H9 (cell line): Measurements from ENCODE around the gene BCAS3. TPM values are rescaled to one million over a fixed set of nuclear protein-coding genes. Genes with fewer than 3 reads are reported as not detected.

ENCODE experiments used
- DNase-seq: peaks from one replicate; pipeline ENCODE4 v3.0.0-alpha.2; 2017
- H2AFZ ChIP-seq: one replicate; pipeline ENCODE4 v1.6.1; 2013; ENCODE audit warnings: mild to moderate bottlenecking, low read length, control low read depth, moderate library complexity
- H2AK5ac ChIP-seq: 2 replicates; pipeline ENCODE4 v1.6.1; 2013; ENCODE audit warnings: low read length, control low read depth, mixed read lengths; ENCODE audit not compliant: insufficient read length
- H2BK120ac ChIP-seq: one replicate; pipeline ENCODE4 v1.6.1; 2013; ENCODE audit warnings: low read depth, mild to moderate bottlenecking, low read length, control low read depth, inconsistent platforms; ENCODE audit not compliant: poor library complexity, severe bottlenecking
- H2BK12ac ChIP-seq: 2 replicates; pipeline ENCODE4 v1.6.1; 2013; ENCODE audit warnings: low read length, control low read depth, mixed read lengths, low read depth; ENCODE audit not compliant: insufficient read length
- H2BK15ac ChIP-seq: 2 replicates; pipeline ENCODE4 v1.6.1; 2013; ENCODE audit warnings: low read depth, low read length, control low read depth
- H2BK20ac ChIP-seq: one replicate; pipeline ENCODE4 v1.6.1; 2013; ENCODE audit warnings: low read depth, mild to moderate bottlenecking, low read length, control low read depth, inconsistent platforms; ENCODE audit not compliant: poor library complexity, severe bottlenecking
- H2BK5ac ChIP-seq: 2 replicates; pipeline ENCODE4 v1.6.1; 2013; ENCODE audit warnings: low read length, control low read depth, mixed read lengths; ENCODE audit not compliant: insufficient read length
- H3K14ac ChIP-seq: 2 replicates; pipeline ENCODE4 v1.6.1; 2013; ENCODE audit warnings: low read length, control low read depth; ENCODE audit not compliant: insufficient read depth
- H3K18ac ChIP-seq: 2 replicates; pipeline ENCODE4 v1.6.1; 2013; ENCODE audit warnings: low read depth, mild to moderate bottlenecking, mixed read lengths, low read length, control low read depth; ENCODE audit not compliant: insufficient read length
- H3K23ac ChIP-seq: 2 replicates; pipeline ENCODE4 v1.6.1; 2013; ENCODE audit warnings: low read length, control low read depth, mixed read lengths, low read depth; ENCODE audit not compliant: insufficient read length
- H3K23me2 ChIP-seq: 2 replicates; pipeline ENCODE4 v1.6.1; 2013; ENCODE audit warnings: low read depth, mild to moderate bottlenecking, mixed read lengths, low read length, control low read depth; ENCODE audit not compliant: insufficient read length, poor library complexity, severe bottlenecking
- H3K27ac ChIP-seq: 2 replicates; pipeline ENCODE4 v1.5.1; 2013; ENCODE audit warnings: low read length, control low read depth, mixed read lengths, low read depth; ENCODE audit not compliant: insufficient read length
- H3K27me3 ChIP-seq: 2 replicates; pipeline ENCODE4 v1.6.1; 2013; ENCODE audit warnings: low read length, control low read depth, inconsistent platforms; ENCODE audit not compliant: insufficient read depth
- H3K4ac ChIP-seq: 2 replicates; pipeline ENCODE4 v1.6.1; 2013; ENCODE audit warnings: low read depth, mild to moderate bottlenecking, control low read depth, inconsistent platforms, low read length, moderate library complexity
- H3K4me1 ChIP-seq: 2 replicates; pipeline ENCODE4 v1.6.1; 2013; ENCODE audit warnings: low read length, control low read depth, inconsistent platforms; ENCODE audit not compliant: insufficient read depth
- H3K4me2 ChIP-seq: 2 replicates; pipeline ENCODE4 v1.6.1; 2013; ENCODE audit warnings: low read length, control low read depth, mixed read lengths; ENCODE audit not compliant: insufficient read length, insufficient read depth
- H3K56ac ChIP-seq: 2 replicates; pipeline ENCODE4 v1.6.1; 2013; ENCODE audit warnings: low read depth, mild to moderate bottlenecking, mixed read lengths, low read length, control low read depth; ENCODE audit not compliant: insufficient read length
- H3K79me1 ChIP-seq: 2 replicates; pipeline ENCODE4 v1.6.1; 2013; ENCODE audit warnings: low read depth, mild to moderate bottlenecking, moderate library complexity, low read length, control low read depth, inconsistent platforms; ENCODE audit not compliant: insufficient read depth, poor library complexity, severe bottlenecking
- H3K79me2 ChIP-seq: 2 replicates; pipeline ENCODE4 v1.6.1; 2013; ENCODE audit warnings: low read length, control low read depth, inconsistent platforms; ENCODE audit not compliant: insufficient read depth
- H3K9ac ChIP-seq: 2 replicates; pipeline ENCODE4 v1.6.1; 2013; ENCODE audit warnings: low read length, control low read depth, mixed read lengths; ENCODE audit not compliant: insufficient read length; ENCODE audit errors: extremely low read depth
- H3K9me3 ChIP-seq: one replicate; pipeline ENCODE4 v1.6.1; 2013; ENCODE audit warnings: low read depth, low read length, inconsistent platforms; ENCODE audit not compliant: control insufficient read depth
- H3T11ph ChIP-seq: one replicate; pipeline ENCODE4 v1.6.1; 2013; ENCODE audit warnings: mild to moderate bottlenecking, low read length, control low read depth, inconsistent platforms
- H4K20me1 ChIP-seq: one replicate; pipeline ENCODE4 v1.6.1; 2013; ENCODE audit not compliant: control insufficient read depth, insufficient read length, insufficient read depth
- H4K5ac ChIP-seq: 2 replicates; pipeline ENCODE4 v1.6.1; 2013; ENCODE audit warnings: low read depth, mild to moderate bottlenecking, mixed read lengths, low read length, control low read depth; ENCODE audit not compliant: insufficient read length
- H4K8ac ChIP-seq: replicated peaks from 2 replicates; pipeline ENCODE4 v1.6.1; 2013; ENCODE audit warnings: low read length, control low read depth, mixed read lengths, low read depth; ENCODE audit not compliant: insufficient read length
- H4K91ac ChIP-seq: 2 replicates; pipeline ENCODE4 v1.6.1; 2013; ENCODE audit warnings: low read depth, mild to moderate bottlenecking, moderate library complexity, mixed read lengths, low read length, control low read depth; ENCODE audit not compliant: insufficient read length
- H3K27ac Mint-ChIP-seq, 3 experiments: 2 replicates in 2 of 3; 3 replicates in 1 of 3; pipeline ENCODE4 v1.8.0; 2020 to 2021; ENCODE audit warnings: mixed read lengths in 3 of 3, mild to moderate bottlenecking in 1 of 3, moderate library complexity in 1 of 3
- H3K27me3 Mint-ChIP-seq: 2 replicates; pipeline ENCODE4 v1.8.0; 2021; ENCODE audit warnings: low read depth, mild to moderate bottlenecking, moderate library complexity, mixed read lengths
- H3K36me3 Mint-ChIP-seq, 3 experiments: 2 replicates in 2 of 3; 3 replicates in 1 of 3; pipeline ENCODE4 v1.8.0; 2020 to 2021; ENCODE audit warnings: low read depth in 3 of 3, mixed read lengths in 3 of 3; ENCODE audit not compliant: insufficient read depth in 1 of 3
- H3K4me1 Mint-ChIP-seq, 2 experiments: 2 replicates each; pipeline ENCODE4 v1.8.0; 2020; ENCODE audit warnings: mixed read lengths in 2 of 2
- H3K4me3 Mint-ChIP-seq, 2 experiments: 2 replicates in 1 of 2; 3 replicates in 1 of 2; pipeline ENCODE4 v1.8.0; 2020 to 2021; ENCODE audit warnings: mild to moderate bottlenecking in 2 of 2, mixed read lengths in 2 of 2, moderate library complexity in 1 of 2
- H3K9me3 Mint-ChIP-seq, 2 experiments: 2 replicates in 1 of 2; 3 replicates in 1 of 2; pipeline ENCODE4 v1.8.0; 2020; ENCODE audit warnings: mild to moderate bottlenecking in 2 of 2, mixed read lengths in 2 of 2, moderate library complexity in 1 of 2
- WGBS: extraction: QIAGEN DNeasy Blood & Tissue Kit; methylation state at CpG from one replicate; pipeline ENCODE4 v1.1.7; 2013; ENCODE audit warnings: missing lambda C conversion rate, low lambda C conversion rate, mixed read lengths; ENCODE audit not compliant: insufficient read length; ENCODE audit errors: extremely low coverage; 5-methylcytosine and 5-hydroxymethylcytosine counted together
- total RNA-seq: library from RNA; stranded (reverse); gene quantifications from 2 replicates; pipeline ENCODE4 v1.2.1, GENCODE V29; 2021
- TF ChIP-seq, protein P1 (sequence below): fragments of 200-600 bp; sonication (generic); conservative IDR thresholded peaks from 3 replicates; pipeline ENCODE4 v1.8.0; 2021; ENCODE audit warnings: antibody characterized with exemption, mild to moderate bottlenecking

BCAS3 gene
- total RNA-seq, 1 experiment from 2014 or later, result 22.4 TPM

DNA sequence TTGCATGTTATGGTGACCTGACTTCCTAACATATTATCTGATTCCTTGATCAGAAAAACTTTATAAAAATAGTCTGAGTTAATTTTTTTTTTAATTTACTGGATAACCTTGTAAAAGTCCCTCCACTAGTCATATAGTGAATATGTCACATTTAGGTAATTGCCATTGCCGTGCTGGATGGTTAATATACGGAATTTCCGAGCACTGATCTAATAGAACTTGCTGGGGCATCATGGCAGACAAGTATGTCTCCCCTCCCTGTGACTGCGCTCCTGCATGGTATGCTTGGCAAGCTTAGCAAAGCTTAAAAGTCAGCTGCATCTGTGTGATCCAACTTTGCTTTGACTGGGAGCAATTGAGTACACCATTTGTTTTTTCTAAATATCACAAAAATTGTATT lies 482.6 kb downstream of the BCAS3 start:
- Histone ChIP-seq H3K23ac (no peak overlapping the region), H3K27me3 (no peaks in the 10 kb centered on the region), H3K79me1 (no peaks in the 10 kb centered on the region), H2BK5ac (no peak overlapping the region), H3K4me2 (no peak overlapping the region), H3K23me2 (no peaks in the 10 kb centered on the region), H3K4ac (no peak overlapping the region), H3T11ph (no peak overlapping the region), H2AK5ac (no peak overlapping the region), H3K4me1 (peaks cover 2% of the 10 kb centered on the region; the same call in 1 of the 2 replicates), H4K91ac (no peak overlapping the region), H3K9me3 (no peaks in the 10 kb centered on the region), H2BK20ac (no peak overlapping the region), H4K5ac (no peak overlapping the region), H2BK120ac (no peak overlapping the region), H2BK15ac (no peak overlapping the region), H3K27ac (no peak overlapping the region), H3K56ac (no peak overlapping the region), H3K14ac (no peak overlapping the region), H3K79me2 (no peaks in the 10 kb centered on the region), H4K8ac (no peak overlapping the region), H2AFZ (no peak overlapping the region), H3K18ac (no peak overlapping the region), H3K9ac (no peak overlapping the region), H2BK12ac (no peak overlapping the region), H4K20me1 (no peaks in the 10 kb centered on the region)
- no CpG with 5 or more reads among the region's 4 CpGs for WGBS
- DNase-seq, result no peak
- no peak overlapping the region for H3K4me3 Mint-ChIP-seq
- H3K36me3 Mint-ChIP-seq, result peaks cover 5 to 12% (median 7%) of the 10 kb centered on the region in 3 experiments; a peak in 5 of 7 replicates
- H3K9me3 Mint-ChIP-seq, result peaks cover 5 to 8% of the 10 kb centered on the region in 2 experiments; a peak in 3 of 5 replicates
- H3K27ac Mint-ChIP-seq, result 0 out of 7 replicates have a peak overlapping the region, but pooled peaks of 1 of the 3 experiments have one; percentile 32
- H3K27me3 Mint-ChIP-seq, result no peaks in the 10 kb centered on the region
- peaks cover 33 to 53% of the 10 kb centered on the region in 2 experiments for H3K4me1 Mint-ChIP-seq
- TF ChIP-seq, protein P1, sequence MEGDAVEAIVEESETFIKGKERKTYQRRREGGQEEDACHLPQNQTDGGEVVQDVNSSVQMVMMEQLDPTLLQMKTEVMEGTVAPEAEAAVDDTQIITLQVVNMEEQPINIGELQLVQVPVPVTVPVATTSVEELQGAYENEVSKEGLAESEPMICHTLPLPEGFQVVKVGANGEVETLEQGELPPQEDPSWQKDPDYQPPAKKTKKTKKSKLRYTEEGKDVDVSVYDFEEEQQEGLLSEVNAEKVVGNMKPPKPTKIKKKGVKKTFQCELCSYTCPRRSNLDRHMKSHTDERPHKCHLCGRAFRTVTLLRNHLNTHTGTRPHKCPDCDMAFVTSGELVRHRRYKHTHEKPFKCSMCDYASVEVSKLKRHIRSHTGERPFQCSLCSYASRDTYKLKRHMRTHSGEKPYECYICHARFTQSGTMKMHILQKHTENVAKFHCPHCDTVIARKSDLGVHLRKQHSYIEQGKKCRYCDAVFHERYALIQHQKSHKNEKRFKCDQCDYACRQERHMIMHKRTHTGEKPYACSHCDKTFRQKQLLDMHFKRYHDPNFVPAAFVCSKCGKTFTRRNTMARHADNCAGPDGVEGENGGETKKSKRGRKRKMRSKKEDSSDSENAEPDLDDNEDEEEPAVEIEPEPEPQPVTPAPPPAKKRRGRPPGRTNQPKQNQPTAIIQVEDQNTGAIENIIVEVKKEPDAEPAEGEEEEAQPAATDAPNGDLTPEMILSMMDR, result no peak
